ENCODE measurements around the gene CIDEC. TPM values are rescaled to one million over a fixed set of nuclear protein-coding genes. Genes with fewer than 3 reads are reported as not detected.
A peak's percentile ranks its signal among the peaks of the same experiment; 100 is the strongest.

Gene CIDEC
- total and polyA plus RNA-seq, 9 of the 15 experiments (the other 6 are each of a cell fraction or from before 2014, with no cell fraction given): not detected

DNA sequence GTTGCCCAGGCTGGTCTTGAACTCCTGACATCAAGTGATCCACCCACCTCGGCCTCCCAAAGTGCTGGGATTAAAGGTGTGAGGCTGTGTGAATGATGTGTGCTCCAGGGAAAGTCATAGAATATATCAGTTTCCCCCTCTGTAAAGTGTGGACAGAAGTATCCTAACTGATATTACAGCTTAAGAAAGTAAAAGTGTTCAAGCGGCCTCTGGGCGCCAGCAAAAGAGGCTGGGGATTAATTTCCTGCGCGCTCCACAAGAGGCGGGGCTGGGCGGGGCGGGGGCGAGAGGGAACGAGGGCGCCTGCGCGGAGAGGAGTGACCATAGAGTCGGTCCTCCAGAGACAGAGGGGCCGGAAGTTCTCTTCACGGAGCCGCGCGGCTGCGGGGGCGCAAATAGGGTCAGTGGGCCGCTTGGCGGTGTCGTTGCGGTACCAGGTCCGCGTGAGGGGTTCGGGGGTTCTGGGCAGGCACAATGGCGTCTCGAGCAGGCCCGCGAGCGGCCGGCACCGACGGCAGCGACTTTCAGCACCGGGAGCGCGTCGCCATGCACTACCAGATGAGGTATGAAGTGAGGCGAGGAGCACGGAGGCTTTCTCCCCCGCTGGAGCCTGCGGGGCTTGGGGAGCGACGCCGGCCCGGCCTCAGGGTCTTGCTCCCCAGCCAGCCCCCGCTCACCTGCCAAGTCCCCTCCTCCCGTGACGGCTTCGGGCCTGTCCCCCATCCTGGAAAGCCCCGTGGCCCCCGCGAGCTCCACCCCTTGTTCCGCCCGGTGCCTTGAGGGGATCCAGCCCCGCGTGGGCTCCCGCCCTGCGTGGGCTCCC lies 10.4 kb upstream of the CIDEC start, which contains the start of gene JAGN1 (continued):
- TF ChIP-seq GTF3C2 (IDR thresholded peaks at IDR 0.05; ENCODE audit: borderline replicate concordance, extremely low read depth, insufficient read length) (no peak), ZNF609 (CRISPR knock-in tag; IDR thresholded peaks at IDR 0.05; ENCODE audit: borderline replicate concordance) (0 out of 2 replicates have a peak, but pooled peaks have one; percentile 86), ZNF124 (CRISPR knock-in tag; IDR thresholded peaks at IDR 0.05) (no peak), ASH1L (IDR thresholded peaks at IDR 0.05; ENCODE audit: borderline replicate concordance, low read depth, partially characterized antibody) (no peak), TCF7 (IDR thresholded peaks at IDR 0.05; ENCODE audit: borderline replicate concordance) (no peak), PTBP1 (IDR thresholded peaks at IDR 0.05; ENCODE audit: low read depth, low read length) (no peak), ZNF785 (CRISPR knock-in tag; IDR thresholded peaks at IDR 0.05) (no peak), ZNF586 (CRISPR knock-in tag; conservative IDR thresholded peaks at IDR 0.05) (no peak), PHTF2 (CRISPR knock-in tag; IDR thresholded peaks at IDR 0.05) (no peak)
- TF ChIP-seq, protein P1, sequence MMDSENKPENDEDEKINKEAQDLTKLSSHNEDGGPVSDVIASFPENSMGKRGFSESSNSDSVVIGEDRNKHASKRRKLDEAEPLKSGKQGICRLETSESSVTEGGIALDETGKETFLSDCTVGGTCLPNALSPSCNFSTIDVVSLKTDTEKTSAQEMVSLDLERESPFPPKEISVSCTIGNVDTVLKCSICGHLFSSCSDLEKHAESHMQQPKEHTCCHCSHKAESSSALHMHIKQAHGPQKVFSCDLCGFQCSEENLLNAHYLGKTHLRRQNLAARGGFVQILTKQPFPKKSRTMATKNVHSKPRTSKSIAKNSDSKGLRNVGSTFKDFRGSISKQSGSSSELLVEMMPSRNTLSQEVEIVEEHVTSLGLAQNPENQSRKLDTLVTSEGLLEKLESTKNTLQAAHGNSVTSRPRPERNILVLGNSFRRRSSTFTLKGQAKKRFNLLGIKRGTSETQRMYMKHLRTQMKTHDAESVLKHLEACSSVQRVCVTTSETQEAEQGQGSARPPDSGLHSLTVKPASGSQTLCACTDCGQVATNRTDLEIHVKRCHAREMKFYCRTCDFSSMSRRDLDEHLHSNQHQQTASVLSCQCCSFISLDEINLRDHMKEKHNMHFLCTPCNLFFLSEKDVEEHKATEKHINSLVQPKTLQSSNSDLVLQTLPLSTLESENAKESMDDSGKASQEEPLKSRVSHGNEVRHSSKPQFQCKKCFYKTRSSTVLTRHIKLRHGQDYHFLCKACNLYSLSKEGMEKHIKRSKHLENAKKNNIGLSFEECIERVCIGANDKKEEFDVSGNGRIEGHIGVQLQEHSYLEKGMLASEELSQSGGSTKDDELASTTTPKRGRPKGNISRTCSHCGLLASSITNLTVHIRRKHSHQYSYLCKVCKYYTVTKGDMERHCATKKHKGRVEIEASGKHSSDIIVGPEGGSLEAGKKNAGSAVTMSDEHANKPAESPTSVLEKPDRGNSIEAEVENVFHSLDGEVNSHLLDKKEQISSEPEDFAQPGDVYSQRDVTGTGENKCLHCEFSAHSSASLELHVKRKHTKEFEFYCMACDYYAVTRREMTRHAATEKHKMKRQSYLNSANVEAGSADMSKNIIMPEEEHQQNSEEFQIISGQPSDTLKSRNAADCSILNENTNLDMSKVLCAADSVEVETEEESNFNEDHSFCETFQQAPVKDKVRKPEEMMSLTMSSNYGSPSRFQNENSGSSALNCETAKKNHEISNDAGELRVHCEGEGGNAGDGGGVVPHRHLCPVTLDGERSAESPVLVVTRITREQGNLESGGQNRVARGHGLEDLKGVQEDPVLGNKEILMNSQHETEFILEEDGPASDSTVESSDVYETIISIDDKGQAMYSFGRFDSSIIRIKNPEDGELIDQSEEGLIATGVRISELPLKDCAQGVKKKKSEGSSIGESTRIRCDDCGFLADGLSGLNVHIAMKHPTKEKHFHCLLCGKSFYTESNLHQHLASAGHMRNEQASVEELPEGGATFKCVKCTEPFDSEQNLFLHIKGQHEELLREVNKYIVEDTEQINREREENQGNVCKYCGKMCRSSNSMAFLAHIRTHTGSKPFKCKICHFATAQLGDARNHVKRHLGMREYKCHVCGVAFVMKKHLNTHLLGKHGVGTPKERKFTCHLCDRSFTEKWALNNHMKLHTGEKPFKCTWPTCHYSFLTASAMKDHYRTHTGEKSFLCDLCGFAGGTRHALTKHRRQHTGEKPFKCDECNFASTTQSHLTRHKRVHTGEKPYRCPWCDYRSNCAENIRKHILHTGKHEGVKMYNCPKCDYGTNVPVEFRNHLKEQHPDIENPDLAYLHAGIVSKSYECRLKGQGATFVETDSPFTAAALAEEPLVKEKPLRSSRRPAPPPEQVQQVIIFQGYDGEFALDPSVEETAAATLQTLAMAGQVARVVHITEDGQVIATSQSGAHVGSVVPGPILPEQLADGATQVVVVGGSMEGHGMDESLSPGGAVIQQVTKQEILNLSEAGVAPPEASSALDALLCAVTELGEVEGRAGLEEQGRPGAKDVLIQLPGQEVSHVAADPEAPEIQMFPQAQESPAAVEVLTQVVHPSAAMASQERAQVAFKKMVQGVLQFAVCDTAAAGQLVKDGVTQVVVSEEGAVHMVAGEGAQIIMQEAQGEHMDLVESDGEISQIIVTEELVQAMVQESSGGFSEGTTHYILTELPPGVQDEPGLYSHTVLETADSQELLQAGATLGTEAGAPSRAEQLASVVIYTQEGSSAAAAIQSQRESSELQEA (IDR thresholded peaks at IDR 0.05; ENCODE audit: low read depth): no peak
